Astrocyte of the cerebellum (primary cell): ENCODE results near the gene VEGFB.

Experiments used
- DNase-seq: peaks from one replicate; pipeline ENCODE4 v3.0.0-alpha.2; 2011; ENCODE audit warnings: low read depth
- H3K4me3 ChIP-seq: 2 replicates; pipeline ENCODE4 v1.5.1; 2011; ENCODE audit warnings: mild to moderate bottlenecking, low read depth, low read length, moderate library complexity
- in situ Hi-C: cut with HindIII; loops from 2 replicates; pipeline ENCODE4 v1.10.0; 2017; ENCODE audit warnings: low sequenced_read_pairs
- TF ChIP-seq, protein P1 (sequence below): IDR thresholded peaks from 2 replicates; pipeline ENCODE4 v1.5.1; 2012; ENCODE audit warnings: low read length, low read depth, moderate library complexity, mild to moderate bottlenecking; ENCODE audit errors: missing control alignments

The VEGFB gene

DNA sequence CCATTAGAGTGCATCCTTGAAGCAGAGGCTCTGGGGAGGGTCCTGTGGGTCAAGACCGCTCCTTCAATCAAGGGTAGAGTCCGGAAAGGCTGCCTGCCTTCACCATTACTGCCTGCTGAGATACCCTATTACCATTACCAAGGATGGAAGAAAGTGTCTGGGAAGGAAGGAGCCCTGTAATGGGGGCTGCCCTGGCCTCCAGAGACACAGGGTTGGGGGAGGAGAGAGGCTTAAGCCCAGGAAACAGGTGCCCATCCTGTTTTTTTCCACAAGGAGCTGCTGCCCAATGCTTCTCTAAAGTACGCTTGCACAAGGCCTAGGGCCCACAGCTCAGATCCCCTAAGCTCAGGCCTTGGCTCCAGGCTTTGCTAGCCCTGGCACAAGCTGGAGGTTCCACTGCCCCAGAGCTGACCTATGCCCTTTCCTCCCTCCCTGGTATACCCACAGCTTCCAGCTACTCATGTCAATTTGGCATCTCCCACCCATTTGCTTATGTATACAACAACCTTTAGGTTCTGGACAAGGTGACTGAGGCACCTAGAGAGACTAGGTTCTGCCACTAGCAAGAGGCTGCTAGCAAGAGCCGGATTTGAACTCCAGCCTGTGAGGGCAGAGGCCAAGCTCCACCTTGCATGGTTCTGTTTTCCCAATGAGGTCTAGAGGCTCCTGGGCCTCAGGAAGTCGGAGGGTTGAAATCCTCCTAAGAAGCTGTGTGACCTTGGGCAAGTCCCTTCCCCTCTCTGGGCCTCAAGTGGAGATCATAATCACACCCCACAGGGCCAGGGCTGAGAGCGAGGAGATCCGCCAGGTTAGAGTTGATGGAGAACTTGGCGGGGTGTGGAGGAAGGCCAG lies 15.4 kb downstream of the VEGFB start:
- H3K4me3 ChIP-seq = no peak overlapping the region
- in situ Hi-C loops = no loop called here
- DNase-seq = no peak
- TF ChIP-seq, protein P1, sequence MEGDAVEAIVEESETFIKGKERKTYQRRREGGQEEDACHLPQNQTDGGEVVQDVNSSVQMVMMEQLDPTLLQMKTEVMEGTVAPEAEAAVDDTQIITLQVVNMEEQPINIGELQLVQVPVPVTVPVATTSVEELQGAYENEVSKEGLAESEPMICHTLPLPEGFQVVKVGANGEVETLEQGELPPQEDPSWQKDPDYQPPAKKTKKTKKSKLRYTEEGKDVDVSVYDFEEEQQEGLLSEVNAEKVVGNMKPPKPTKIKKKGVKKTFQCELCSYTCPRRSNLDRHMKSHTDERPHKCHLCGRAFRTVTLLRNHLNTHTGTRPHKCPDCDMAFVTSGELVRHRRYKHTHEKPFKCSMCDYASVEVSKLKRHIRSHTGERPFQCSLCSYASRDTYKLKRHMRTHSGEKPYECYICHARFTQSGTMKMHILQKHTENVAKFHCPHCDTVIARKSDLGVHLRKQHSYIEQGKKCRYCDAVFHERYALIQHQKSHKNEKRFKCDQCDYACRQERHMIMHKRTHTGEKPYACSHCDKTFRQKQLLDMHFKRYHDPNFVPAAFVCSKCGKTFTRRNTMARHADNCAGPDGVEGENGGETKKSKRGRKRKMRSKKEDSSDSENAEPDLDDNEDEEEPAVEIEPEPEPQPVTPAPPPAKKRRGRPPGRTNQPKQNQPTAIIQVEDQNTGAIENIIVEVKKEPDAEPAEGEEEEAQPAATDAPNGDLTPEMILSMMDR = no peak

DNA sequence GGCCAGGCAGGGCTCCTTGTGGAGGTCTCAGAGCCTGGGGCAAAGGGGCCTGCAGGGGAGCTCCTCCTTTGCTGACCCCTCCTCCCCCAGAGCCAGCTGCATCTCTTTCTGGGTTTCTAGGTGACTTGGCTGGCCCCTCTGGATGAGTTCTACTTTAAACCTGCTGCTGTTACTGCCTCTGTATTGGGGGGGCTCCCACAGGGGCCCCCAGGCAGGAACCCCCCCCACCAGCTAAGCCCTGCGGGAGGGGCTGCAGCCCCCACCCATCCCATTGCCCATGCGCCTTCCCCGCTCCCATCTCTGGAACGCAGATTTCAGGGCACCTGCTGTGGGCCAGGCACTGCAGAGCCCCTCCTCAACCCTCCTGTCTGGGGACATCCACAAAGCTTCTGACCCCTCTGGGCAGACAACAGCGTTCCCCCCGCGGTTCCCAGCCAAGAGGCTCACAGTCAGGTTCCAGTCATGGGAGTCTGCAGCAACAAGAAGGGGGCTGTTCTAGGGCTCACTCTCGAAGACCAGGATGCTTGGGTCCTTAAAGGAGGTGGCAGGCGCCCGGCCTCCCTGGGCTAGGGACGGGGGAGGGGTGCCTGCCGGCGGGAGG lies 16.1 kb downstream of the VEGFB start:
- in situ Hi-C loops = no loop called here
- TF ChIP-seq, protein P1 = no peak
- no peak for DNase-seq
- H3K4me3 ChIP-seq = peak overlapping the region; percentile 50

DNA sequence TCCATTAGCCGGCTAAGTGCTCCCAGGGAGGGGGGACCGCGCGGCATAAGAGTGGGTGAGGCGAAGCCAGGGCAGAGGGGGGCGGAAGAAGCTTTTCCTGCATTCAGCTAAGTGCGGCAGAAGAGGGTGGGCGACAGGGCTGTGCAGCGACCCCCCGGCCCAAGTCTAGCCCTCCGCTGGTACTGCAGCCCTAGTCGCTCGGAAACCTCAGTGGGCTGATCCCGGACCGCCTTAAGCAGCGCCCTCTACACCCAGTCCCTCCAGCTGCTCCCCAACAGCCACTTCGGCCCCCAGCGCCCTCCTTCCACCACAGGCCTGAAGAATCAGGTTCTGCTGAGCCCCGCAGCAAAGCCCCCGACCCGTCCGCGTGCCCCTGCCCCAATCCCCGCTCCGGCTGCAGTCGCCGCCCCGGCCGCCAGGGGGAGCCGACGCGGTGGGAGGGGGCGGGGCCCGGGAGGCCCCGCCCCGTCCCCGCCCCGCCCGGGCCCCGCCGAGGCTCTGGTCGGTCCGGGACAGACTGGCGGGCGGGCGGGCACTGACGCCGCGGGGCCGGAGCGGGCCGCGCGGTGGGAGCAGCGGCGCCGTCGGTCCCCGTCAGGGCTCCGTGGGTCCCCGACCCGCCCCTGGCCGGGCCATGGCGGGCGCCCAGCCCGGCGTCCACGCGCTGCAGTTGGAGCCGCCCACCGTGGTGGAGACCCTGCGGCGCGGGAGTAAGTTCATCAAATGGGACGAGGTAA lies 16.8 kb downstream of the VEGFB start, which contains the start of gene PLCB3:
Gene PLCB3 (plus strand): TSS at position 515 of the 737 bp plus-strand sequence. CDS start 120 bp downstream, at position 635.
- peak within 1 kb of the TSS; percentile 50 for H3K4me3 ChIP-seq
- DNase-seq = no peak
- TF ChIP-seq, protein P1 = peak; percentile 53
- in situ Hi-C loops = no loop called here

DNA sequence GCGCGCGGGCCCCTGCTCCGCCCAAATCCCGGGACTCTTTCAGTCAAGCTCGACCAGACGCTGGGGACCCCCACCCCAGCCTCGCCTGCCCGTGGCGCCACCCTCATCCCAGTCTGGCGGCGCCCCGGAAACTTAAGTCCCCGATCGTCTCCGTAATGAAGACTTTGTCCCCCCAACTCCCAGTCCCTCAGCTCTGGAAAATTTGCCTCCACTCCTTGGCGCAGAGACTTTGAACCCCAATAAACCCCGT lies 17.3 kb downstream of the VEGFB start:
- DNase-seq = no peak
- TF ChIP-seq, protein P1 = no peak
- peak overlapping the region; percentile 50 for H3K4me3 ChIP-seq
- in situ Hi-C loops = no loop called here

GRCh38 chr11:64252003-64252872 lies 17.9 kb downstream of the VEGFB start:
- no peak for DNase-seq
- TF ChIP-seq, protein P1 = peak; percentile 49
- in situ Hi-C loops = no loop called here
- peak overlapping the region; percentile 50 for H3K4me3 ChIP-seq

DNA sequence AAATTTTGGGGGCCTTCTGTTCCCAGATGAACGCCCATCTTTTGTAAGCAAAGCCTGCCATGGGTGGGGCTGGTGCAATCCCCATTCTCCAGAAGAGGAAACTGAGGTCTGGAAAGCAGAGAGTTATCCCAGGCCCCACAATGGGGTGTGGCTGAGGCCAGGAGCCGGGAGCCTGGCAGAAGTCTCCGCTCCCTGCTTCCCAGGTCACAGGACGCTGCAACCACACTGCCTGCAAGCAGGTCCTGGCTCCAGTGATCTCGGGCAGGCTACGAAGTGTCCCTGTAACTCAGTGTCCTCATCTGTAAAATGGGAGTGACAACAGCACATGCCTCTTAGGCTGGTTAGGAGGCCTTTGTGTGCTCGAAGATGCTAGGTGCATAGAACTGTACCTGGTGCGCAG lies 18.7 kb downstream of the VEGFB start:
- in situ Hi-C loops = no loop called here
- H3K4me3 ChIP-seq = peak overlapping the region; percentile 50
- TF ChIP-seq, protein P1 = no peak
- DNase-seq = no peak
